Gastrocnemius medialis (tissue), 4 donors: ENCODE data around the gene CHURC1. TPM values are rescaled to one million over a fixed set of nuclear protein-coding genes. Genes with fewer than 3 reads are reported as not detected.

ENCODE experiments used
- ATAC-seq, 2 donors: fragments of 150-250 bp; one replicate each; pipeline ENCODE4 v1.9.1; 2016
- DNase-seq, 2 donors: peaks; one replicate each; pipeline ENCODE4 v3.0.0-alpha.2; 2019
- H3K27ac ChIP-seq, 4 donors: fragments of 200-600 bp; sonication (generic); 1 replicate in 1 of 4; 2 replicates in 3 of 4; pipeline ENCODE4 v1.5.1; 2016 to 2018; ENCODE audit warnings: mild to moderate bottlenecking in 2 of 4, moderate library complexity in 1 of 4
- H3K27me3 ChIP-seq, 3 donors: fragments of 200-600 bp; sonication (generic) in 2 of 3; 1 replicate in 1 of 3; 2 replicates in 2 of 3; pipeline versions ENCODE4 v1.5.1 to v1.6.0; 2016 to 2019; ENCODE audit warnings: mild to moderate bottlenecking in 1 of 3, moderate library complexity in 1 of 3
- H3K36me3 ChIP-seq, 2 donors: fragments of 200-600 bp; sonication (generic) in 1 of 2; one replicate each; pipeline ENCODE4 v1.5.1; 2017 to 2018
- H3K4me1 ChIP-seq, 2 donors: fragments of 200-600 bp; sonication (generic) in 1 of 2; one replicate each; pipeline ENCODE4 v1.5.1; 2016 to 2017; ENCODE audit warnings: mild to moderate bottlenecking in 2 of 2
- H3K4me3 ChIP-seq, 4 donors: fragments of 200-600 bp; sonication (generic) in 3 of 4; 1 replicate in 1 of 4; 2 replicates in 3 of 4; pipeline ENCODE4 v1.5.1; 2016 to 2019; ENCODE audit warnings: mild to moderate bottlenecking in 2 of 4
- H3K9me3 ChIP-seq, 3 donors: fragments of 200-600 bp; sonication (generic) in 2 of 3; 1 replicate in 1 of 3; 2 replicates in 2 of 3; pipeline ENCODE4 v1.5.1; 2016 to 2019
- POLR2A ChIP-seq, 2 donors: fragments of 450-650 bp; IDR thresholded peaks; one replicate each; pipeline ENCODE4 v1.6.1; 2017; ENCODE audit warnings: antibody characterized with exemption in 2 of 2, mild to moderate bottlenecking in 2 of 2, moderate library complexity in 2 of 2
- in situ Hi-C, 4 donors: fragments of 200-750 bp; cut with MboI; loops; one replicate each; pipeline versions ENCODE4 v1.15.0 to v1.8.0; 2017; ENCODE audit warnings: low sequenced_read_pairs in 4 of 4
- intact Hi-C: fragments of 100-400 bp; cut with DNase I; formaldehyde crosslinking; loops from one replicate; pipeline ENCODE4 v1.15.1; 2023; ENCODE audit warnings: low total_unique reads
- total RNA-seq, 4 donors: library from RNA; depleted of rRNA; stranded (reverse); fragments of >200 nt; gene quantifications; one replicate each; pipeline versions ENCODE4 v1.1.0 to v1.2.3, GENCODE V29; 2016
- TF ChIP-seq, protein P1 (sequence below), 5 experiments: fragments of 450-650 bp in 3 of 5; fragments of 200-600 bp in 2 of 5; sonication (generic) in 2 of 5; IDR thresholded peaks in 4 of 5; conservative IDR thresholded peaks in 1 of 5; 1 replicate in 4 of 5; 2 replicates in 1 of 5; pipeline ENCODE4 v1.5.1; 2016 to 2019; ENCODE audit warnings: antibody characterized with exemption in 5 of 5, mild to moderate bottlenecking in 3 of 5, moderate library complexity in 3 of 5

Gene CHURC1
- total RNA-seq, 4 donors from 2014 or later: 47.9 to 108 (median 79.6) TPM

- no peak for ATAC-seq
- no peaks in the 10 kb centered on the region for H3K27me3 ChIP-seq
- no peaks in the 10 kb centered on the region for H3K9me3 ChIP-seq
- in situ Hi-C loops (no loop called here), intact Hi-C loops (no loop called here)
- H3K4me3 ChIP-seq: no peak overlapping the region
- H3K4me1 ChIP-seq: peaks cover 34 to 56% of the 10 kb centered on the region in 2 donors
- DNase-seq: no peak
- TF ChIP-seq, protein P1, sequence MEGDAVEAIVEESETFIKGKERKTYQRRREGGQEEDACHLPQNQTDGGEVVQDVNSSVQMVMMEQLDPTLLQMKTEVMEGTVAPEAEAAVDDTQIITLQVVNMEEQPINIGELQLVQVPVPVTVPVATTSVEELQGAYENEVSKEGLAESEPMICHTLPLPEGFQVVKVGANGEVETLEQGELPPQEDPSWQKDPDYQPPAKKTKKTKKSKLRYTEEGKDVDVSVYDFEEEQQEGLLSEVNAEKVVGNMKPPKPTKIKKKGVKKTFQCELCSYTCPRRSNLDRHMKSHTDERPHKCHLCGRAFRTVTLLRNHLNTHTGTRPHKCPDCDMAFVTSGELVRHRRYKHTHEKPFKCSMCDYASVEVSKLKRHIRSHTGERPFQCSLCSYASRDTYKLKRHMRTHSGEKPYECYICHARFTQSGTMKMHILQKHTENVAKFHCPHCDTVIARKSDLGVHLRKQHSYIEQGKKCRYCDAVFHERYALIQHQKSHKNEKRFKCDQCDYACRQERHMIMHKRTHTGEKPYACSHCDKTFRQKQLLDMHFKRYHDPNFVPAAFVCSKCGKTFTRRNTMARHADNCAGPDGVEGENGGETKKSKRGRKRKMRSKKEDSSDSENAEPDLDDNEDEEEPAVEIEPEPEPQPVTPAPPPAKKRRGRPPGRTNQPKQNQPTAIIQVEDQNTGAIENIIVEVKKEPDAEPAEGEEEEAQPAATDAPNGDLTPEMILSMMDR (IDR thresholded peaks at IDR 0.05 in 4 of 5, conservative IDR thresholded peaks at IDR 0.05 in 1 of 5): no peak
- no peak for TF ChIP-seq POLR2A (IDR thresholded peaks at IDR 0.05)
- H3K36me3 ChIP-seq: peaks cover 0 to 52% of the 10 kb centered on the region in 2 donors
- peak overlapping the region; percentile 37 to 65 (median 58) for H3K27ac ChIP-seq
Observed at GRCh38 chr14:64930085-64930843, 16.0 kb downstream of the CHURC1 start.

DNA sequence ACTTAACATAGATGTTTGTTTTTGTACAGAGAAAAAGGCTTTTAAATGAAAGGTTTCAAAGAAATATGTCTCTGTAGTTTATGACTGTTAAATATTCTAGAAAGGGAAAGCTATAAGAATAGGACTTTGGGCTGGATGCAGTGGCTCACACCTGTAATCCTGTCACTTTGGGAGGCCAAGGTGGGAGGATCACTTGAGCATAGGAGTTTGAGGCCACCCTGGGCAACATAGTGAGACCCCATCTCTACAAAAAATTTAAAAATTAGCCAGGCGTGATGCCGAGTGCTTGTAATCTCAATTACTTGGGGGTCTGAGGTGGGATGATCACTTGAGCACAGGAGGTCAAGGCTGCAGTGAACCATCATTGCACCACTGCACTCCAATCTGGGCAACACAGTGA lies 16.9 kb downstream of the CHURC1 start:
- no peaks in the 10 kb centered on the region for H3K27me3 ChIP-seq
- no peak for TF ChIP-seq POLR2A (IDR thresholded peaks at IDR 0.05)
- TF ChIP-seq, protein P1 (IDR thresholded peaks at IDR 0.05 in 4 of 5, conservative IDR thresholded peaks at IDR 0.05 in 1 of 5): no peak
- DNase-seq (no peak), ATAC-seq (no peak)
- H3K4me1 ChIP-seq: peaks cover 43 to 65% of the 10 kb centered on the region in 2 donors
- no peaks in the 10 kb centered on the region for H3K9me3 ChIP-seq
- no peak overlapping the region for H3K4me3 ChIP-seq
- H3K36me3 ChIP-seq: peaks cover 0 to 51% of the 10 kb centered on the region in 2 donors
- intact Hi-C loops: no loop called here
- H3K27ac ChIP-seq: peak overlapping the region; percentile 19 to 65 (median 58)
- in situ Hi-C loops: no loop called here

DNA sequence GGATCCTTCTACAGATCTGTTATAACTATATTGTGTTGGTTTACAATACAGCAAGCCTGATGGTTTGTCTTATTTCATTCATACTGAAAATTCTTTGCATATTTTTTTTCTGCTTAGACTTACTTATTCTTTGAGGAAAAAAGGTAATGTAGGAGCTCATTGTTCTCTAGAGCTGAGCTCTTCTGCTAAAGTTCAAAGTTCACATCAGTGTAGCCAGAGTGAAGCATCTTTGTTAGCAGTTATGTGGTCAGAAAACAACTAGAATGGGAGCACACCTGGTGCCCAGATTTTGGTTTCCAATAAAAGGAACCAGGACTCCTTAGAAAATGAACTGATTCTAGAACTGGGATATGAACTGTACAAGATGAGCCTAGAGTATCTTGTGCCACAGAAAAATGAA lies 18.0 kb downstream of the CHURC1 start:
- Histone ChIP-seq H3K4me3 (no peak overlapping the region), H3K27ac (peak overlapping the region in 3 of 4 donors; percentile 2 to 83 (median 4)), H3K27me3 (no peaks in the 10 kb centered on the region), H3K9me3 (no peaks in the 10 kb centered on the region), H3K4me1 (peaks cover 50 to 68% of the 10 kb centered on the region in 2 donors), H3K36me3 (peaks cover 0 to 43% of the 10 kb centered on the region in 2 donors)
- ATAC-seq (no peak), DNase-seq (no peak)
- TF ChIP-seq, protein P1 (IDR thresholded peaks at IDR 0.05 in 4 of 5, conservative IDR thresholded peaks at IDR 0.05 in 1 of 5): no peak
- TF ChIP-seq POLR2A (IDR thresholded peaks at IDR 0.05): no peak
- in situ Hi-C loops: no loop called here
- intact Hi-C loops: no loop called here

- intact Hi-C loops (no loop called here), in situ Hi-C loops (no loop called here)
- Histone ChIP-seq H3K27ac (peak overlapping the region; percentile 64 to 83 (median 72)), H3K36me3 (peaks cover 0 to 24% of the 10 kb centered on the region in 2 donors), H3K9me3 (no peaks in the 10 kb centered on the region), H3K4me3 (no peak overlapping the region), H3K4me1 (peaks cover 51 to 68% of the 10 kb centered on the region in 2 donors), H3K27me3 (no peaks in the 10 kb centered on the region)
- ATAC-seq: peak; percentile 84 to 92
- TF ChIP-seq POLR2A (IDR thresholded peaks at IDR 0.05): no peak
- TF ChIP-seq, protein P1 (IDR thresholded peaks at IDR 0.05 in 4 of 5, conservative IDR thresholded peaks at IDR 0.05 in 1 of 5): no peak
- DNase-seq: no peak
Observed at GRCh38 chr14:64934338-64934929, 20.2 kb downstream of the CHURC1 start.
